Activated CD8-positive, alpha-beta T cell treated with anti-CD3 and anti-CD28 coated beads for 36 hours (primary cell): ENCODE results near the gene HLTF. TPM values are rescaled to one million over a fixed set of nuclear protein-coding genes. Genes with fewer than 3 reads are reported as not detected.

Experiments used
- ATAC-seq: fragments of 200-7000 bp; cut with Tn5 transposase; one replicate; pipeline ENCODE4 v1.10.0; 2021; ENCODE audit warnings: mild to moderate bottlenecking, moderate library complexity
- CTCF ChIA-PET: fragments of 350-600 bp; sonication (Branson Sonifier 250); formaldehyde crosslinking; loops from one replicate; lab custom pipeline; 2021; ENCODE audit warnings: antibody characterized with exemption; lab: Charles Lee
- POLR2A ChIA-PET: fragments of 350-600 bp; sonication (Branson Sonifier 250); formaldehyde crosslinking; loops from one replicate; lab custom pipeline; 2021; ENCODE audit warnings: antibody characterized with exemption; lab: Charles Lee
- DNase-seq: peaks from one replicate; pipeline ENCODE4 v3.0.0-alpha.2; 2020
- H3K27ac Mint-ChIP-seq: one replicate; pipeline ENCODE4 v1.8.0; 2021; ENCODE audit warnings: mild to moderate bottlenecking, mixed read lengths
- H3K27me3 Mint-ChIP-seq: one replicate; pipeline ENCODE4 v1.8.0; 2021; ENCODE audit warnings: mixed read lengths
- H3K36me3 Mint-ChIP-seq: one replicate; pipeline ENCODE4 v1.8.0; 2021; ENCODE audit warnings: low read depth, mixed read lengths
- H3K4me1 Mint-ChIP-seq: one replicate; pipeline ENCODE4 v1.8.0; 2021; ENCODE audit warnings: low read depth, mixed read lengths
- H3K4me3 Mint-ChIP-seq: one replicate; pipeline ENCODE4 v1.8.0; 2021; ENCODE audit warnings: mild to moderate bottlenecking, moderate library complexity, mixed read lengths
- H3K9me3 Mint-ChIP-seq: one replicate; pipeline ENCODE4 v1.8.0; 2021; ENCODE audit warnings: mixed read lengths
- CTCF ChIP-seq: fragments of 200-600 bp; IDR thresholded peaks from one replicate; pipeline ENCODE4 v1.8.0; 2022; ENCODE audit warnings: antibody characterized with exemption, mild to moderate bottlenecking
- intact Hi-C: fragments of 100-400 bp; cut with micrococcal nuclease; formaldehyde crosslinking; loops from one replicate; pipeline ENCODE4 v1.10.0; 2022
- total RNA-seq, 2 experiments: library from RNA; stranded (reverse); gene quantifications; one replicate each; pipeline ENCODE4 v1.2.3, GENCODE V29; 2021

The HLTF gene
- total RNA-seq, 2 experiments from 2014 or later: 20.7 to 23.8 TPM

- Mint-ChIP-seq H3K4me1 (peaks cover 30% of the 10 kb centered on the region), H3K27me3 (no peaks in the 10 kb centered on the region), H3K9me3 (no peaks in the 10 kb centered on the region), H3K27ac (peak overlapping the region; percentile 63), H3K36me3 (peaks cover 37% of the 10 kb centered on the region), H3K4me3 (peak overlapping the region; percentile 16)
- ATAC-seq (peak; percentile 45), DNase-seq (peak; percentile 14)
- intact Hi-C loops: no loop called here
- no peak for TF ChIP-seq CTCF
- ChIA-PET CTCF (interaction anchor here (0.8 to 1.5 kb wide), 2 partner anchors 43 to 45 kb away, joined by 3 to 4 read pairs; no protein-coding TSS in a partner anchor), POLR2A (interaction anchor here (1.3 kb wide), 1 partner anchor 16 kb away, joined by 3 read pairs; no protein-coding TSS in a partner anchor)
Measured at GRCh38 chr3:148998715-148999423, 87.5 kb downstream of the HLTF start.

GRCh38 chr3:148998297-148998696 lies 88.0 kb downstream of the HLTF start:
- TF ChIP-seq CTCF: no peak
- no peaks in the 10 kb centered on the region for H3K27me3 Mint-ChIP-seq
- intact Hi-C loops: no loop called here
- ChIA-PET CTCF (interaction anchor here (0.8 to 1.5 kb wide), 2 partner anchors 43 to 45 kb away, joined by 3 to 4 read pairs; no protein-coding TSS in a partner anchor), POLR2A (no interaction called here)
- H3K27ac Mint-ChIP-seq: peak overlapping the region; percentile 63
- H3K4me3 Mint-ChIP-seq: no peak overlapping the region
- peaks cover 37% of the 10 kb centered on the region for H3K36me3 Mint-ChIP-seq
- ATAC-seq: no peak
- peaks cover 32% of the 10 kb centered on the region for H3K4me1 Mint-ChIP-seq
- DNase-seq: no peak
- no peaks in the 10 kb centered on the region for H3K9me3 Mint-ChIP-seq

GRCh38 chr3:148997623-148998022 lies 88.7 kb downstream of the HLTF start:
- Mint-ChIP-seq H3K36me3 (peaks cover 38% of the 10 kb centered on the region), H3K4me3 (no peak overlapping the region), H3K9me3 (no peaks in the 10 kb centered on the region), H3K27ac (peak overlapping the region; percentile 36), H3K4me1 (peaks cover 38% of the 10 kb centered on the region), H3K27me3 (no peaks in the 10 kb centered on the region)
- ChIA-PET POLR2A (no interaction called here), CTCF (no interaction called here)
- intact Hi-C loops: no loop called here
- no peak for ATAC-seq
- DNase-seq: no peak
- TF ChIP-seq CTCF: no peak

GRCh38 chr3:148992635-148993255 lies 93.6 kb downstream of the HLTF start:
- DNase-seq: no peak
- ChIA-PET POLR2A (interaction anchor here (0.9 to 1.0 kb wide), 2 partner anchors 28 to 85 kb away, joined by 3 read pairs; no protein-coding TSS in a partner anchor), CTCF (interaction anchor here (0.8 to 1.0 kb wide), 3 partner anchors 10 to 51 kb away, joined by 3 read pairs; no protein-coding TSS in a partner anchor)
- intact Hi-C loops: loop anchor here (5.0 kb wide), 2 partner anchors 95 to 140 kb away; partner anchors contain the start of gene HLTF
- peaks cover 21% of the 10 kb centered on the region for H3K36me3 Mint-ChIP-seq
- peaks cover 29% of the 10 kb centered on the region for H3K4me1 Mint-ChIP-seq
- peak overlapping the region; percentile 80 for H3K27ac Mint-ChIP-seq
- no peaks in the 10 kb centered on the region for H3K9me3 Mint-ChIP-seq
- H3K27me3 Mint-ChIP-seq: no peaks in the 10 kb centered on the region
- peak overlapping the region; percentile 79 for H3K4me3 Mint-ChIP-seq
- TF ChIP-seq CTCF: no peak
- ATAC-seq: no peak
